Measurements from ENCODE around the gene SCARF1.

Gene SCARF1

DNA sequence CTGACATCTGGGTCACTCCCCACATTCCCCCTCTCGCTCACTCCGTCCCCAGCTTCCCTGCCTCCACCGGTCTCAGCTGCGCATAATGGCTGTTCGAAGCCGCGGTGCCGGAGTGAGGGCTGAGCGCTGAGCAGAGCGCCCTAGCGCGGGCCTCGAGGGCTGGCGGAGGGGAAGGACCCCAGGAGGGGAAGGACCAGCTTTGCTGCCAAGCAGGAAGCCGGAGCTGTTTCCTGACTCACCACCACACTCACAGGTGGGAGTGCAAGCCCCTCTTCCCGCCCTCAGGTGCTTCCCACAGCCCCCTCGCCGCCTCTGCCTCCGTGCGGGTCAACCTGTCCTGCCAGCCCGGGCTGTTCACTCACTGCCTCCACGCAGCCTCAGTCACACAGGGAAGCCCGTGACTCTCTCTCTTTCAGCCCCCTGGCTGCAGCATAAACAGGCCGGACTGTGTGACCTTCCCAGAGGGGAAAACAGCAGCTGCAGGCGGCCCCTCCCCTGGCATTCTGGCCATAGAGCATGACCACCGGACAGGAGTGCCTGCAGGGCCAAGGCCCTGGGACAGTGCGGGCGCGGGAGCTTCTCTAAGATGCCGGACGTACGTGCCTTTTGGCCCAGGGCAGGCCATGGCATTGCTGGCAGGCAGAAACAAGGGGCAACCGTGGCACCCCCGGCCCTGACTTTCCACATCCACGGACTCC, 40.6 kb downstream of the SCARF1 start:
- DNase-seq (ENCODE audit: low read depth, low spot score): no peak

DNA sequence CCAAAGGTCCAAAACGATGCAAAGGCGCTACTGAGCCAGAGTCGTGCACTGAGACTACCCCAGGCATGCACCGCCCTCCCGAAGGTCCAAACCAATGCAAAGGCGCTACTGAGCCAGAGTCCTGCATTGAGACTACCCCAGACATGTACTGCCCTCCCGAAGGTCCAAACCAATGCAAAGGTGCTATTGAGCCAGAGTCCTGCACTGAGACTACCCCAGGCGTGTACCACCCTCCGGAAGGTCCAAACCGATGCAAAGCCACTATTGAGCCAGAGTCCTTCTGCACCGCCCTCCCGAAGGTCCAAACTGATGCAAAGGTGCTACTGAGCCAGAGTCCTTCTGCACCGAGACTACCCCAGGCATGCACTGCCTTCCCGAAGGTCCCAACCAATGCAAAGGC, 44.0 kb downstream of the SCARF1 start:
- Histone ChIP-seq H3K4me3 (no peak overlapping the region), H3K27ac (no peak overlapping the region), H3K9ac (ENCODE audit: insufficient read length) (no peak overlapping the region), H3K9me3 (ENCODE audit: low read depth, low read length) (no peaks in the 10 kb centered on the region), H3K36me3 (ENCODE audit: insufficient read depth, low read length) (no peaks in the 10 kb centered on the region)
- TF ChIP-seq FOXP2 (optimal IDR thresholded peaks at IDR 0.05; ENCODE audit: control extremely low read depth, extremely low read length, insufficient read depth) (no peak), EZH2 (IDR thresholded peaks at IDR 0.05) (no peak), POLR2AphosphoS5 (IDR thresholded peaks at IDR 0.05; ENCODE audit: borderline replicate concordance, low read depth, low read length) (no peak)
- DNase-seq (ENCODE audit: low read depth, low spot score): no peak

More for the DNA sequence above, 40.6 kb downstream of the SCARF1 start:
- Histone ChIP-seq H3K4me3 (no peak overlapping the region), H3K9ac (ENCODE audit: insufficient read length) (no peak overlapping the region), H3K36me3 (ENCODE audit: insufficient read depth, low read length) (no peaks in the 10 kb centered on the region), H3K9me3 (ENCODE audit: low read depth, low read length) (no peaks in the 10 kb centered on the region), H3K27ac (no peak overlapping the region)
- no peak for TF ChIP-seq FOXP2 (optimal IDR thresholded peaks at IDR 0.05; ENCODE audit: control extremely low read depth, extremely low read length, insufficient read depth)
- TF ChIP-seq POLR2AphosphoS5 (IDR thresholded peaks at IDR 0.05; ENCODE audit: borderline replicate concordance, low read depth, low read length): no peak
- no peak for TF ChIP-seq EZH2 (IDR thresholded peaks at IDR 0.05)

DNA sequence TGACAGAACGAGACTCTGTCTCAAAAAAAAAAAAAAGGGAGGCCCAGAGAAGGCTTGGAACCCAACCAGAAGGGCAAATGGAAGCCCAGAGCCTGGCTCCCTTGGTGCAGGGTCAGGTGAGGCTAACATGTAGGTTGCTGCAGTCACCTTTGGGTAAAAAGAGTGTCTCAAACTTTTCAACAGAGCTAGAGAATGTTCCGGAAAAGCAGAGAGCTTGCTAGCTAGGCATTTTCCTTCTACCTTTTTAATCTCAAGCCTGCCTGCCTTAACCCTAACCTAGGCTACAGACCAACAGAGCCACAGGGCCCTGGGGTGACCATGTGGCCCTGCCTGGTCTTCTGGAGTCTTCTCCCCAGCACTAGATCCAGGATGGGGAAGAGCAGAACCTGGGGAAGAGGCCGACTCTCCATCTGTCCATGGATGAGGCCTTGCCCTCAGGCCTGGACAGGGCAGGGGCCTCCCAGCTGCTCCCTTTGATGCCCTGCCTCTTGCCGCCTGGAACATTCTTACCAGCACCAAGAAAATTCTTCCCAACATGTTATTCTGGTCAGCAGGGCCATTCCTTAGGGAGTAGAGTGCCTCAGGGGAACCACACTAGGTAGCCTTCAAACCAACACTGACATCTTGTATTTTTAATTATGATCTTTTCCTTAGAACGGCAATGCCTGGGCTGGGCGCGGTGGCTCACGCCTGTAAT, 47.0 kb downstream of the SCARF1 start:
- TF ChIP-seq FOXP2 (optimal IDR thresholded peaks at IDR 0.05; ENCODE audit: control extremely low read depth, extremely low read length, insufficient read depth): no peak
- no peak for TF ChIP-seq EZH2 (IDR thresholded peaks at IDR 0.05)
- no peak for TF ChIP-seq POLR2AphosphoS5 (IDR thresholded peaks at IDR 0.05; ENCODE audit: borderline replicate concordance, low read depth, low read length)
- no peaks in the 10 kb centered on the region for H3K9me3 ChIP-seq (ENCODE audit: low read depth, low read length)
- H3K36me3 ChIP-seq (ENCODE audit: insufficient read depth, low read length): no peaks in the 10 kb centered on the region
- H3K4me3 ChIP-seq: no peak overlapping the region
- no peak overlapping the region for H3K9ac ChIP-seq (ENCODE audit: insufficient read length)
- no peak overlapping the region for H3K27ac ChIP-seq
- DNase-seq (ENCODE audit: low read depth, low spot score): no peak

- Histone ChIP-seq H3K36me3 (ENCODE audit: insufficient read depth, low read length) (no peaks in the 10 kb centered on the region), H3K9ac (ENCODE audit: insufficient read length) (no peak overlapping the region), H3K27ac (no peak overlapping the region), H3K4me3 (no peak overlapping the region), H3K9me3 (ENCODE audit: low read depth, low read length) (no peaks in the 10 kb centered on the region)
- TF ChIP-seq EZH2 (IDR thresholded peaks at IDR 0.05) (no peak), POLR2AphosphoS5 (IDR thresholded peaks at IDR 0.05; ENCODE audit: borderline replicate concordance, low read depth, low read length) (no peak), FOXP2 (optimal IDR thresholded peaks at IDR 0.05; ENCODE audit: control extremely low read depth, extremely low read length, insufficient read depth) (no peak)
- no peak for DNase-seq (ENCODE audit: low read depth, low spot score)
These were observed 47.6 kb downstream of the SCARF1 start for GRCh38 chr17:1597861-1598342.

GRCh38 chr17:1593630-1593931, 52.0 kb downstream of the SCARF1 start:
- Histone ChIP-seq H3K9ac (ENCODE audit: insufficient read length) (no peak overlapping the region), H3K27ac (no peak overlapping the region), H3K4me3 (no peak overlapping the region), H3K36me3 (ENCODE audit: insufficient read depth, low read length) (no peaks in the 10 kb centered on the region), H3K9me3 (ENCODE audit: low read depth, low read length) (no peaks in the 10 kb centered on the region)
- TF ChIP-seq EZH2 (IDR thresholded peaks at IDR 0.05): no peak
- TF ChIP-seq POLR2AphosphoS5 (IDR thresholded peaks at IDR 0.05; ENCODE audit: borderline replicate concordance, low read depth, low read length): no peak
- TF ChIP-seq FOXP2 (optimal IDR thresholded peaks at IDR 0.05; ENCODE audit: control extremely low read depth, extremely low read length, insufficient read depth): no peak
- DNase-seq (ENCODE audit: low read depth, low spot score): no peak

DNA sequence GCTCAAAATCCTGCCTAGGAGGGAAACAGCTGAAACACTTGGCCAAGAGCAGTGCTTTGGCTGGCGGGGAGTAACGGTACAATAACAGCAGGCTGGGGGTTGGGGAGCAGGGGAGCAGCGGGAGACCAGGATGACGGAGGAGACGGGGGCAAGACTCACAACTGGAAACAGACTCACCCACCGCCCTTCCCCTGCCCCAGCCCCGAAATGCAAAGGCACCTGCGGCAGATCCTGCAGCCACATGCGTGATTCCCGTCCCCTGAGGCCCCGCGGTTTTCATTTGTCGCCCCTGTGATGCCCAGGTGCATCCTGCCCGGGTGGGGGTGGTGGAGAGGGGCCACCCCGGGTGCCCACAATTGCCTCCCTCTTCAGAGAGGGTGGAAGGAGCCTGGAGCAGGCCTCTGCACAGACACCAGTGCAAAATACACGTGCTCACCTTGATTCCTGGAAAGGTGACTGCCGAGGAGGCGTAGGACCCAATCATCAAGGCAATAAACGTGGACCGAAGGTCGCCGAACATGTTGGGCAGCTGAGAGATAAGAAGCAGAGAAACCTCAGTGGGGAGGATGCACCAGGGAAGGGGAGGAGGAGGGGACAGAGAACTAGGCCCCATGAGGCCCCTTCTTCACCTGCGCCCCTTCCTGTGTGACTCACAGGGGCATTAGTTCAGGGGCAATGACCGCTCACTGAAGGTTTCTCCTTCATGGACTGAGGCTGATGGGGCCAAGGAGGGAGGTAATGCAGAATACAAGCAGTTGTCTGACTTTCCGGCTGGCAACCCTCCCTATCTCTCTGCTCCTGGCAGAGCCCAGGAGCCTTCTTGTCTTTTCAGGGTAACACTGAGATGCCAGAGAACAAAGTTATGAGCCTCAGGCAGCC, 52.5 kb downstream of the SCARF1 start:
- no peak overlapping the region for H3K9ac ChIP-seq (ENCODE audit: insufficient read length)
- H3K36me3 ChIP-seq (ENCODE audit: insufficient read depth, low read length): no peaks in the 10 kb centered on the region
- H3K9me3 ChIP-seq (ENCODE audit: low read depth, low read length): no peaks in the 10 kb centered on the region
- H3K27ac ChIP-seq: no peak overlapping the region
- no peak for DNase-seq (ENCODE audit: low read depth, low spot score)
- H3K4me3 ChIP-seq: no peak overlapping the region
- TF ChIP-seq EZH2 (IDR thresholded peaks at IDR 0.05) (no peak), FOXP2 (optimal IDR thresholded peaks at IDR 0.05; ENCODE audit: control extremely low read depth, extremely low read length, insufficient read depth) (no peak), POLR2AphosphoS5 (IDR thresholded peaks at IDR 0.05; ENCODE audit: borderline replicate concordance, low read depth, low read length) (no peak)

DNA sequence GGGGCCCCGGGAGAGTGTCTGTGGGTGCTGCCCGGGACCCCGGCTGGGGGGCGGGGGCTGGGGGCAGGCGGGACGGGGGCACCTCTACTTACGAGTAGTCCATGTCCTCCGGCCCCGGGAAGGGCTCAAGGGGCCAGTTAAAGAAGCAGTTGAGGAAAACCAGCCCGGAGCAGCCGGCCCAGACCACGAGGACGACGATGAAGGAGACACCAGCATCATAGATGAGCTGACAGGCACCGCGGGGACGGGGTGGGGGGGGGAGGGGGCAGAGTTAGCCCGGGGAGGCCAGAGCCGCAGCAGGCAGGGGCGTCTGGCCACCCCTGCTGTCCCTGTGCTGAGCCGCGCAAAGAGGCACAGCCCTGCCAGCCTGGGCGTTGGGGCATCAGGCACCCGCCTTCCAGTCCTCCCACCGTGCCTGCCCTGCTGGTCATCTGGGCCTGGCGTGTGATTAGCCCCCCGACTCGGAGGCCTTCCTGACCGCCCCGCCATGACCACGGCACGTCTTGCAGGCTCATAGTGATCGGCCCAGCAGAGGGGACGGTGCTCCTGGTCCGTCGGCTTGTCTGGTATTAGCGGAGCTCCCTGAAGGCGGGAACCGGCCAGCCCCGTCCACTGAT, 54.0 kb downstream of the SCARF1 start:
- Histone ChIP-seq H3K36me3 (ENCODE audit: insufficient read depth, low read length) (no peaks in the 10 kb centered on the region), H3K4me3 (no peak overlapping the region), H3K9me3 (ENCODE audit: low read depth, low read length) (no peaks in the 10 kb centered on the region), H3K27ac (no peak overlapping the region), H3K9ac (ENCODE audit: insufficient read length) (no peak overlapping the region)
- DNase-seq (ENCODE audit: low read depth, low spot score): no peak
- TF ChIP-seq EZH2 (IDR thresholded peaks at IDR 0.05): no peak
- TF ChIP-seq POLR2AphosphoS5 (IDR thresholded peaks at IDR 0.05; ENCODE audit: borderline replicate concordance, low read depth, low read length): no peak
- TF ChIP-seq FOXP2 (optimal IDR thresholded peaks at IDR 0.05; ENCODE audit: control extremely low read depth, extremely low read length, insufficient read depth): no peak

Measured in SK-N-MC (cell line).